Measurements from ENCODE around the gene KCNS3. TPM values are rescaled to one million over a fixed set of nuclear protein-coding genes. Genes with fewer than 3 reads are reported as not detected.

KCNS3 gene
- 0.29 and 0.65 TPM in 2 replicates for total RNA-seq

DNA sequence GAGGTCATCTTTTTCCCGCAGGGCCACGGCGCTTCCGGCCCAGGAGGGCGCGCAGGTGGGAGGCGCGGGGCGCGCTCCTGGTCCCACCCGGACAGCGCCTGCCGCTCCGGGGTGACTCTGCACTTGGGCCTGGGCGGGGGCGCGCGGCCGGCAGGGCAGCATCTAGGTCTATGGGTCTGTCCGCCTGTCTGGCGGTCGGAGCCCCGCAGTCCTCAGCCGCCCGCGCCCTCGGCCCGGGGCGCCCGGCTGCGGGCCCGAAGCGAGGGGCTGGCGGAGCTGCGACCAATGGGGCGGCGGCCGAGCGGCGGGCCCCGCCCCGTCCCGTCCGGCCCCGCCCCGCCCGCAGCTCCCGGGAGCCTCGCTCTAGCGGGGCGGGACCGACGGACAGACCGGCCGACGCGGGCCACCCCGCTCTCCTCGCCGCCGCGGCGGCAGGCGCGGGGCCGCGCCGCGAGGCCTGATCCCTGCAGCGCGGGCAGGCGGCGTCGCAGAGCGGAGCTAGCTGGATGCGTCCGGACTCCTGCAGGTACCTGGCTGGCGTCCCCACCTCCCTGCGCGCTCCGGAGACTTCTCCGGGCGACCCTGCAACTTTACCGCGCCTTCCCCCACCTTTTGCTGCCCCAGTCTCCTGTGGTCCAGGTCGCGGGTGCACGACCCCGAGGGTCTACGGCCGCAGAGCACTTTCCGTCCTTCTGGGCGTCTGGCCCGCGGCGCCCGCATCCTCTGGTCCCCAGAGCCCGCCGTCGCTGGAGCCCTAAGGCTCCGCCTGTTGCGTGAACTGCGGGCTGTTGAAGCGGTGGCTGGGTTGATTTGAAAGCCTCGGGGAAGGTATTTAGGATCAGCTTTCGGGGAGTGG lies at the start of gene KCNS3:
TSS of gene KCNS3 (plus strand) at position 387 of the 856 bp plus-strand sequence. CDS start 52,342 bp downstream, outside the sequence.

Other genes with a start within 250 kb of the KCNS3 start
- gene SMC6, start 124.9 kb upstream of the KCNS3 start, total RNA-seq, result 24.8 and 27.3 TPM in 2 replicates
- gene GEN1, start 124.5 kb upstream of the KCNS3 start, total RNA-seq, result 10.8 and 25.5 TPM in 2 replicates
- gene MSGN1, start 62.2 kb upstream of the KCNS3 start, total RNA-seq, result not detected in 2 replicates

Measured in vein endothelial cell (primary cell).